Heart left ventricle (tissue), 16 donors: ENCODE data around the gene CRYGB. TPM values are rescaled to one million over a fixed set of nuclear protein-coding genes. Genes with fewer than 3 reads are reported as not detected.

ENCODE experiments used
- ATAC-seq, 4 donors: fragments of 200-7000 bp; cut with Tn5 transposase; one replicate each; pipeline ENCODE4 v1.9.1; 2020 to 2022; ENCODE audit warnings: moderate library complexity in 4 of 4, mild to moderate bottlenecking in 3 of 4, moderate number of reproducible peaks in 1 of 4
- DNase-seq, 5 donors: peaks; one replicate each; pipeline ENCODE4 v3.0.0-alpha.2; 2020
- H3K27ac ChIP-seq, 12 donors: fragments of 200-600 bp; sonication (generic) in 4 of 12; one replicate each; pipeline versions ENCODE4 v1.5.0 to v1.8.0; 2016 to 2022; ENCODE audit warnings: mild to moderate bottlenecking in 2 of 12
- H3K27me3 ChIP-seq, 9 donors: fragments of 200-600 bp; sonication (generic) in 2 of 9; one replicate each; pipeline versions ENCODE4 v1.5.1 to v1.8.0; 2016 to 2022; ENCODE audit warnings: mild to moderate bottlenecking in 3 of 9
- H3K36me3 ChIP-seq, 9 donors: fragments of 200-600 bp; sonication (generic) in 2 of 9; one replicate each; pipeline versions ENCODE4 v1.5.0 to v1.8.0; 2018 to 2022; ENCODE audit warnings: mild to moderate bottlenecking in 2 of 9
- H3K4me1 ChIP-seq, 12 donors: fragments of 200-600 bp; sonication (generic) in 4 of 12; one replicate each; pipeline versions ENCODE4 v1.5.0 to v1.8.0; 2016 to 2022; ENCODE audit warnings: mild to moderate bottlenecking in 3 of 12
- H3K4me3 ChIP-seq, 12 donors: fragments of 200-600 bp; sonication (generic) in 4 of 12; one replicate each; pipeline versions ENCODE4 v1.5.0 to v1.8.0; 2017 to 2022; ENCODE audit warnings: mild to moderate bottlenecking in 9 of 12, moderate library complexity in 4 of 12
- H3K9me3 ChIP-seq, 12 donors: fragments of 200-600 bp; sonication (generic) in 4 of 12; one replicate each; pipeline versions ENCODE4 v1.5.0 to v1.8.0; 2016 to 2022; ENCODE audit warnings: mild to moderate bottlenecking in 1 of 12
- CTCF ChIP-seq, 12 donors: fragments of 200-600 bp; sonication (generic) in 4 of 12; IDR thresholded peaks; one replicate each; pipeline versions ENCODE4 v1.5.0 to v1.8.0; 2018 to 2022; ENCODE audit warnings: antibody characterized with exemption in 12 of 12, mild to moderate bottlenecking in 5 of 12
- POLR2A ChIP-seq, 2 donors: fragments of 450-650 bp; IDR thresholded peaks; one replicate each; pipeline ENCODE4 v1.6.1; 2017; ENCODE audit warnings: antibody characterized with exemption in 2 of 2, mild to moderate bottlenecking in 2 of 2, moderate library complexity in 2 of 2
- WGBS, 4 donors: extraction: QIAGEN DNeasy Blood & Tissue Kit in 2 of 4; methylation state at CpG; one replicate each; pipeline versions ENCODE4 v1.1.5 to v1.1.7; 2013 to 2018; 5-methylcytosine and 5-hydroxymethylcytosine counted together
- intact Hi-C, 10 donors: fragments of 100-400 bp; cut with DNase I; formaldehyde crosslinking; loops; one replicate each; pipeline versions ENCODE4 v1.11.1 to v1.14.2; 2022
- polyA plus RNA-seq, 2 donors: library from polyadenylated mRNA; stranded (reverse); fragments of 200-250 nt; gene quantifications; one replicate each; pipeline ENCODE4 v1.2.3, GENCODE V29; 2013
- total RNA-seq, 9 donors: library from RNA; depleted of rRNA in 2 of 9; stranded (reverse); fragments of >200 nt in 2 of 9; fragmentation: NEBNext Ultra II Directional in 3 of 9; extraction: Animal tissue kit (Norgen Biotek cat#: 25700) in 3 of 9; gene quantifications; one replicate each; pipeline versions ENCODE4 v1.1.0 to v1.2.4, GENCODE V29; 2016 to 2023
- donor health status: ischemic (EF 13 %, LVEDD 7.1; RV severe dilation, severe dysfunction).
- donor health status: healthy with polysubstance abuse.
- donor health status: DM: no; HTN: yes; CAD: no.
- donor health status: DM: no; HTN: no; CAD: no.
- donor health status: ischemic (EF 25% LVEDD 6.9; RV normal size, moderate dysfunction).
- donor health status: ischemic (EF 25% LVEDD 5.7; RV mildly dilated, moderate dysfunction).
- donor health status: healthy.
- donor health status: DM: yes; HTN: yes; CAD: no.
- donor health status: ischemic (EF 35%, LVEDD 5.7; RV mildly dilated, moderate dysfunction).
- donor health status: nonischemic (EF 11% LVEDD 7.7; RV severe dilation, severe dysfunction).
- donor health status: DM: yes; HTN: yes; CAD: no.
- donor health status: PGD.
- donor health status: ischemic (EF 29% LVEDD 5.4; RV normal size, mild dysfunction).
- donor health status: nonischemic (EF 23%, LVEDD 6.1; RV moderate dilation, normal function).

Gene CRYGB
- total and polyA plus RNA-seq, 11 donors, result not detected

GRCh38 chr2:208150956-208151355 lies 5.0 kb upstream of the CRYGB start:
- ATAC-seq (no peak), DNase-seq (no peak)
- H3K27me3 ChIP-seq, result no peaks in the 10 kb centered on the region
- H3K36me3 ChIP-seq, result no peaks in the 10 kb centered on the region
- no peak overlapping the region for H3K27ac ChIP-seq
- WGBS, 4 donors, result 81 to 92% (median 89%) methylated on average over 1 of the region's 1 CpG
- intact Hi-C loops, result no loop called here
- no peak overlapping the region for H3K4me3 ChIP-seq
- H3K4me1 ChIP-seq, result no peaks in the 10 kb centered on the region
- TF ChIP-seq CTCF (IDR thresholded peaks at IDR 0.05) (no peak), POLR2A (IDR thresholded peaks at IDR 0.05) (no peak)
- H3K9me3 ChIP-seq, result peaks cover 0 to 7% (median 0%) of the 10 kb centered on the region in 12 donors

- no peak overlapping the region for H3K27ac ChIP-seq
- no peak for DNase-seq
- no peaks in the 10 kb centered on the region for H3K27me3 ChIP-seq
- ATAC-seq, result no peak
- no peak for TF ChIP-seq CTCF (IDR thresholded peaks at IDR 0.05)
- no peak for TF ChIP-seq POLR2A (IDR thresholded peaks at IDR 0.05)
- intact Hi-C loops, result no loop called here
- no peaks in the 10 kb centered on the region for H3K4me1 ChIP-seq
- H3K4me3 ChIP-seq, result no peak overlapping the region
- no peaks in the 10 kb centered on the region for H3K36me3 ChIP-seq
- peaks cover 0 to 7% (median 0%) of the 10 kb centered on the region in 12 donors for H3K9me3 ChIP-seq
Observed at GRCh38 chr2:208150094-208150493, 4.1 kb upstream of the CRYGB start.

DNA sequence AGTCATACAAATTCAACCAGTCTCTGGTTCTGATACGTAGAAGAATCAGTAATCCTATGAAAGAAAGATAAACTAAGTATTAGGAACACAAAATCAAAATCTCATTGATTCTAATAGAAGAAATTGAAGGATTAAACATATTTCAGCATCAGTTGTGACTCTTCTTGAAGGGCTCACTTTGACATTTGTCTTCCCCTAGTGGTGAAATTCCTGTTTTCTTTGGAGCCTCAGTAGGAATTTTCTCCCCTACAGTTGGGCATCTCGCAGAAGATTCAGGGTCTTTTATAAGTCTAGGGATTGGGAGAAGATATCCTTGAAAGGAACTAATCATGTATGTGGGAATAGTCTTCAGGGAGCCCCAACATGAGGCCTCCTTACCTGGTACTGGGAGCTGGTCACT lies 2.8 kb upstream of the CRYGB start:
- TF ChIP-seq CTCF (IDR thresholded peaks at IDR 0.05) (no peak), POLR2A (IDR thresholded peaks at IDR 0.05) (no peak)
- ATAC-seq (no peak), DNase-seq (no peak)
- 67 to 74% (median 73%) methylated on average over 2 of the region's 2 CpGs for WGBS, 4 donors
- Histone ChIP-seq H3K27ac (no peak overlapping the region), H3K27me3 (no peaks in the 10 kb centered on the region), H3K36me3 (no peaks in the 10 kb centered on the region), H3K9me3 (peaks cover 0 to 7% (median 0%) of the 10 kb centered on the region in 12 donors), H3K4me1 (no peaks in the 10 kb centered on the region), H3K4me3 (no peak overlapping the region)
- intact Hi-C loops, result no loop called here

- no peaks in the 10 kb centered on the region for H3K27me3 ChIP-seq
- no peak overlapping the region for H3K27ac ChIP-seq
- H3K4me3 ChIP-seq, result no peak overlapping the region
- no peaks in the 10 kb centered on the region for H3K36me3 ChIP-seq
- peaks cover 0 to 7% (median 0%) of the 10 kb centered on the region in 12 donors for H3K9me3 ChIP-seq
- H3K4me1 ChIP-seq, result no peaks in the 10 kb centered on the region
- ATAC-seq (no peak), DNase-seq (no peak)
- TF ChIP-seq POLR2A (IDR thresholded peaks at IDR 0.05) (no peak), CTCF (IDR thresholded peaks at IDR 0.05) (no peak)
- WGBS, 4 donors, result 68 to 84% (median 74%) methylated on average over 3 of the region's 3 CpGs
- intact Hi-C loops, result no loop called here
Observed at GRCh38 chr2:208147759-208148158, 1.8 kb upstream of the CRYGB start.
